Fibroblast of gingiva (primary cell): ENCODE measurements around the gene UBE2D4.
A peak's percentile ranks its signal among the peaks of the same experiment; 100 is the strongest.
"Not testable (repeated sequence)": the region's sequence is repeated elsewhere in the genome, so short reads cannot be mapped to it uniquely, and the experiment has no call there.

Experiments
- DNase-seq: peaks from one replicate; pipeline ENCODE4 v3.0.0-alpha.2; 2011; ENCODE audit warnings: low read depth

Gene UBE2D4

DNA sequence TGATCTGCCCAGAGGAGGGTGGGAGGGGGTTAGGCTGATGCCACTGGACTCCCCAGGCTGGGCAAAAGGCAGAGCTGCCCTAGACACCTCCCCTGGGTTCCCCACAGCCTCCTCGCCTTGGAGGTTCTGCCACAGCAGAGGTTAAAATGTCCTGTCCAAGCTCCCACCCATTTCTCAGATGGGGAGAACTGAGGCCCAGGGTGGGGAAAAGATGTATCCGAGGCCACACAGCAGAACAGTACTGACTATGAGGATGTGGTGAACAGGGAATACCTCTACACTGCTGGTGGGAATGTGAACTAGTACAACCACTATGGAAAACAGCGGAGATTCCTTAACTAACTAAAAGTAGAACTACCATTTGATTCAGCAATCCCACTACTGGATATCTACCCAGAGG lies 40.2 kb downstream of the UBE2D4 start:
- not testable (repeated sequence) for DNase-seq

- DNase-seq: not testable (repeated sequence)
Measured at GRCh38 chr7:43968172-43969040, 42.2 kb downstream of the UBE2D4 start.

- not testable (repeated sequence) for DNase-seq
Measured at GRCh38 chr7:43969586-43969985, 43.4 kb downstream of the UBE2D4 start.

DNA sequence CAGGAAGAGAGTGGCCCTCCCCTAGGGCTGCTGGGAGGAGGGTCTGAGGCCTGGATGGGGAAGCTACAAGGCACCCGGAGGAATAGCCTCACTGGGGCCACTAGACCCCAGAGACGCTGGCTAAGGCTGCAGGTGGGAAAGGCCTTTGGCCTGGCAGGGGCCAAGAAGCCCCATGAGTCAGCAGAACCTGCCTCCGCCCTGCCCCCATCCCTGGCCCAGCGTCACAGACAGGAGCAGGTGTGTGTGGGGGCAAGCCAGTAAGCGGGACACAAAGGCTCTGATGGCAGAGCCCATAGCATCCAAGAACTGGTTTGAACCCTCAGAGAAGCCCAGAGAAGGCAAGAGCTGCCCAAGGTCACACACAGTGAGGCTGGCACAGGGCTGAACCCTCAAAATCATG lies 44.5 kb downstream of the UBE2D4 start:
- DNase-seq: not testable (repeated sequence)

- not testable (repeated sequence) for DNase-seq
Measured at GRCh38 chr7:43974033-43974573, 47.9 kb downstream of the UBE2D4 start.

DNA sequence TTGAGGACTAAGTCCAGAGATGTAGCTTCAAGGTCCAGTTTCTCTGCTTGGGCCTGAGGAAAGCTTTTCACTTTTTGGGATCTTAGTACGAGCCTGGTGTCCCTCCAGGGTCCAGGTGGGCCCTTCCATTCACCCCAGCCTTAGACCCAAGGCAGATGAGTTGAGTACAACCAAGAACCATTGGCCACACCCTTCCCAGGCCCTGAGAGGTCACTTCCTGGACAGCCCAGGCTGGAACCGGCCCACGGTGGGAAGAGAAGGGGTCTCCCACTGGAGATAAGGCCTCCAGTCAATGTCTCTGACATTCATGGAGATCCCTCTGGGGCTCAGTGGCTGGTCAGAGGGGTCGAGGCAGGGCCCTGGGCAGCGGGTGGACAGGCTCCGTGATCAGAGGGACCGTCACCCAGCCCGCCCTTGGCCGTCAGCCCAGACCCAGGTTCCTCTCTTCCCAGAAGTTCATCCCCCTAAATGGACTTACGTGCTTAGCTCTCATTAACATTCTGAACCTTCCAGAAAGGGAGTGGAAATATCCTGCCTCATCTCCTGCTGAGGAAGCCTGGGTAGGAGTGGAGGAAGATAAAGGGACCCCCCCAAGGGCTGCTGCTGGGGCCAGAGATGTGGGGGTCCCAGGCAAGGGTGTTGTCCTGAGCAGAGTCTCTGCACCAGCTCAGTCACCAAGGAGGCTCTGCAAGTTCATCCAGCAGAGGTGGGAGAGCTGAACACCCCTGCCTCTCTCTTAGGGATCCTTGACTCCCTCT lies 48.7 kb downstream of the UBE2D4 start:
- DNase-seq: not testable (repeated sequence)

- DNase-seq: no peak
Measured at GRCh38 chr7:43977525-43977924, 51.3 kb downstream of the UBE2D4 start.

DNA sequence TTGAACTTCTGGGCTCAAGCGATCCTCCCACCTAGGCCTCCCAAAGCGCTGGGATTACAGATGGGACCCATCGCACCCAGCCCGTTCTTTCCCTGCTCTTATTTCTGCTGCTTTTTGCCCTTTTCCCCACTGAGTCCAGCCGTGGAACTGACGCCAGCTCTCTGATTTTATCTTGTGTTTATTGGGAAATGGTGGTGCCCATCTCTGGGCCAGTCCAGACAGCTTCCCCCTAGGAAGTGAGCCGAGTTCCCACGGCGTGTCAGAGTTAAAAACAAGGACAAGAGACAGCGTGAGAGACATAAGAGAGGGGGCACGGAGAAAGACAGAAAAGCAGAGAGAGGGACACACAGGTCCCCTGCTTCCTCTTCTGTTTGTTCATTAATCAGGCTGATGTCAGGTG lies 51.9 kb downstream of the UBE2D4 start:
- DNase-seq: not testable (repeated sequence)

DNA sequence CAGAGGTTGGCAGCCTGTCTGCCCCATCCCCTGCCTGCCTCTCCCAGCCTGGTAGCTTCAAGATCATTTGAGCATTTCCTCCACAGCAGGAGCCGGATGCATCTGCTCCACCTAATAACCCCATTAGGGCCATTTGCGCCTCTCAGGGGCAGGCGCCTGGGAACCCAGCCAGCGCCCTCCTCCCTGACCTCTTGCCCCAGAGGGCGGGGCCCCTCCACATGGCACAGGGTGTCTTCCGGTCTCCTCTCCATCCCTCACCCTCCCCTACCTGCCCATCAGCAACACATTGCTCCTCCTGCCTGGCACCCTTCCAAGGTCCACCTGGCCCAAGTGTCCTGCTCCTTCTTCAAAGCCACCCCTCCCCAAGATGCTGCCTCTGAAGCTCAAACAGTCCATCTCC lies 56.6 kb downstream of the UBE2D4 start:
- DNase-seq: not testable (repeated sequence)

DNA sequence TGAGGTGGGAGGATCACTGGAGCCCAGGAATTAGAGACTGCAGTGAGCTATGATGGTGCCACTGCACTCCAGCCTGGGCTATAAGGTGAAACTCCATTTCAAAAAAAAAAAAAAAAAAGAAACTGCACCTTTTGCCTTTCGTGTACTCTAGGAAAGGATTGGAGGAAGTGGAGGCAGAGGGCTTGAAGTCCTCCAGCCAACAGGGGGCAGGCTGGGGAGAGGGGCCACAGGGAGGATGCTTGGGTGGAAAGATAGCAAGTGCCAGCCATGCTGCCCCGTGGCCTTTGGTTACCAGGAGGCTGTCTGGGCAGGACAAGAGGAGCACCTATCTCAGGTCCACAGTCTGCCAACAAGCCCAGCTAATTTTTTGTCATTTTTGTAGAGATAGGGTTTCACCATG lies 57.5 kb downstream of the UBE2D4 start:
- DNase-seq: not testable (repeated sequence)

GRCh38 chr7:43985904-43986864 lies 59.9 kb downstream of the UBE2D4 start:
- peak; percentile 50 for DNase-seq

DNA sequence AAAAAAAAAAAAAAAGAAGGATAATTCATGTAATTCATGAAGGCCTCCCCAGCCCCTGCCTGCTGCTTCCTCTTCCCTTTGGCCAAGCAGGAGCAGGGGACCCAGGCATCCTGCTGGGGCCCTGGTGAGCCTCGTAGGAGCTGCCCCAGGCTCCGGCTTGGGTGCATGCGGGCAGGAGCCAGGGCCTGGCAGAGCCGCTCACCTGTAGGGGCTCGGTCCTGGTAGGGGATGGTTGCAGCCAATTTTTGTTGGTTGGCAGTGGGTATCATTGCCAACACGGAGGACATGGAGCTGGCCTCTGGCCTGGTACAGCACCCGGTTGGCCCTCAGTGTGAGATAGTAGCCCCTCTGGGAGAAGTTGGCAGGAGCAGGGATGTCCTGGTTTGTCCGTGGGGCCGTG lies 61.2 kb downstream of the UBE2D4 start:
- DNase-seq: not testable (repeated sequence)

DNA sequence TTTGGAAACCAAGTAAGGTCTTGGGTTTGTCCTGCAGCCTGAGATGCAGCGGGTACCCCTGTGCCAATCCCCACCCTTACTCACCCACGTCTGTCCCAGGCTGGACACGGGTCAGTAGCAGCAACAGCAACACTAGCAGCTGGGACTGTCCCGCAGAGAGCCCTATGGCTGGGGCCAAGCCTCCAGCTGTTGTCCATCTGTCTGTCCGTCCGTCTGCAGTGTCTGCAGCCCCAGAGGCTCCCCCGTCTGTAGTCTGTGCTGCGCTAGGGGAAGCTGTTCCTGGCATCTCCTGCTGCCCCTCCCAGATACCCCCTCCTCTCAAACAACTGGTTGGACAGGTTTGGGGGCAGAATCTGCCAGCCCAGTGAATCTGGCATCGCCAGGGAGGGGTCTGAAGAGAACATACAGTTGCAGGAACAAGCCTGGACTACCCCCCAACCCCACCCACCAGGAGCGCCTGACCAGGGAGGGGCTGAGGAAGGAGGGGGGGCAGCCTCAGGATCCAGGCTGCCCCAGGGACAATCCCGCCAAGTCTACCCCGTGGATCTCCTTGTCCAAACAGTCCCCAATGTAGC lies 63.9 kb downstream of the UBE2D4 start:
- not testable (repeated sequence) for DNase-seq

DNA sequence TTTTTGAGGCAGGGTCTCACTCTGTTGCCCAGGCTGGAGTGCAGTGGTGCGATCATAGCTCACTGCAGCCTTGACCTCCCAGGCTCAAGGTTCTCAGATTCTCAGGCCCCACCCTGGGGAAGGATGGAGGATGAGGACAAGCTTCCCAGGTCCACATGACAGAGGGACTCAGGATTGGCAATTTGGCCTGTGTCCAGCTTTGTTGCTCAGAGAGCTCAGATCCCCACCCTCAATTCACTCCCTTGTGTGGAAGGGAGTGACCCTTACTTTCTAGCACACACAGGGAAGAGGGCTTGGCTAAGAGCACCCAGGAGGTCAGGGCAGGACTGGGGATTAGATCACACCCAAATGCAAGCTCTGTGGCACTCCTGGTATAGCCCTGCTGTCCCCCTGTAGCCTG lies 64.6 kb downstream of the UBE2D4 start:
- not testable (repeated sequence) for DNase-seq

DNA sequence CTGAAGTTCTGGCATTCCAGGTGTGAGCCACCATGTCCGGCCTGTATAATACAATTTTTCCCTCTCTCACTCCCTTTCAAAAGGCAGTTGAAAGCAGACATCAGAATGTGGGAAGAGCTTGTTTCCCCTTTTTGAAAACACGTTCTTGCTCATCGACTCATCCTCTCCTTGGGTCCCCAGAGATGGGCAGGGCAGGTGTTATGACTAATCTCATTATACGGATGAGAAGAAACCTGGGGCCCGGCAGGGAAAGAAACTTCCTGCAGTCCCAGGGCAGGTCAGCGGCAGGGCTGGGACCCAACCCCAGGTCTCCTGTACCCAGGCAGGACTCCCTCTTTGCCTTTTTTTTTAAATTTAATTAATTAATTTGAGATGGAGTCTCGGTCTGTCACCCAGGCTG lies 66.7 kb downstream of the UBE2D4 start:
- not testable (repeated sequence) for DNase-seq

GRCh38 chr7:43994681-43995080 lies 68.4 kb downstream of the UBE2D4 start:
- DNase-seq: not testable (repeated sequence)

DNA sequence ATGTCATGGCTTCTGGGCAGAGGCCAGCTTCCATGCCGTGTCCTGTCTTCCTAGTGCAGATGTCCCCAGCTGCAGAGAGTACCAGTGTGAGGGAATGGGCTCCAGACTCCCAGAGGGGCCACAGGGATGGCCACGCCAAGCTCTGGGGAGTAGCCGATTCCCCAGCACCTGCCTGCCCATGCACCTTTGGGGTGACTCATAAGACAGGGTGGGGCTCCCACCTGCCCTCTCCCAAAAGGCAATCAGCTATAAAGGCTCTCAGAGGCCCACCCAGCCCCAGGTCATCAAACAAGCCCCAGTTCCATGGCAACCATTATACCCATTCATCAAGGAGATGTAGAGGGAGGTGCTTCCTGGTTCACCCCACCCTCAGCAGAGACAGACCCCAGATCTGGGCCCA lies 71.3 kb downstream of the UBE2D4 start, which contains the start of gene SPDYE1:
SPDYE1 (plus strand) TSS at position 366 of the 400 bp plus-strand sequence. CDS start 2,053 bp downstream, outside the sequence.
- DNase-seq: not testable (repeated sequence)
